Cardiac muscle cell (in vitro differentiated cells and primary cell): ENCODE data around the gene GRIFIN. TPM values are rescaled to one million over a fixed set of nuclear protein-coding genes. Genes with fewer than 3 reads are reported as not detected.

Experiments
- DNase-seq, 2 donors: peaks; one replicate each; pipeline versions ENCODE4 v3.0.0 to v3.0.0-alpha.2; 2010 to 2017; ENCODE audit warnings: low read depth in 1 of 2, low spot score in 1 of 2
- H3K27ac ChIP-seq: fragments of 200-600 bp; sonication (generic); 2 replicates; pipeline ENCODE4 v1.5.1; 2016
- H3K27me3 ChIP-seq: fragments of 200-600 bp; sonication (generic); 2 replicates; pipeline ENCODE4 v1.6.0; 2016; ENCODE audit warnings: control low read depth
- H3K36me3 ChIP-seq: fragments of 200-600 bp; sonication (generic); 2 replicates; pipeline ENCODE4 v1.5.1; 2016; ENCODE audit warnings: control low read depth
- H3K4me1 ChIP-seq: fragments of 200-600 bp; sonication (generic); 2 replicates; pipeline ENCODE4 v1.8.1; 2017; ENCODE audit warnings: low read depth, mild to moderate bottlenecking, mixed run types
- H3K4me3 ChIP-seq: fragments of 200-600 bp; sonication (generic); 2 replicates; pipeline ENCODE4 v1.5.1; 2016; ENCODE audit warnings: mild to moderate bottlenecking
- H3K9me3 ChIP-seq: fragments of 200-600 bp; sonication (generic); 2 replicates; pipeline ENCODE4 v1.5.1; 2017; ENCODE audit warnings: low read depth, mild to moderate bottlenecking, control low read depth
- polyA plus RNA-seq: library from polyadenylated mRNA; unstranded; fragments of >200 nt; fragmentation: Nextera tagmentation; extraction: Ambion mirVana; gene quantifications from 2 replicates; pipeline ENCODE4 v1.2.1, GENCODE V29; 2016
- total RNA-seq: library from RNA; depleted of rRNA; stranded (reverse); fragments of >200 nt; gene quantifications from 2 replicates; pipeline ENCODE4 v1.2.3, GENCODE V29; 2016
- TF ChIP-seq, protein P1 (sequence below): IDR thresholded peaks from 2 replicates; pipeline ENCODE4 v1.5.1; 2012; ENCODE audit warnings: low read depth, mild to moderate bottlenecking, low read length

GRIFIN gene
- total and polyA plus RNA-seq, 2 experiments from 2014 or later, result not detected

- no peak overlapping the region for H3K27ac ChIP-seq
- no peaks in the 10 kb centered on the region for H3K27me3 ChIP-seq
- no peaks in the 10 kb centered on the region for H3K36me3 ChIP-seq
- DNase-seq, result no peak
- no peaks in the 10 kb centered on the region for H3K4me1 ChIP-seq
- no peaks in the 10 kb centered on the region for H3K9me3 ChIP-seq
- TF ChIP-seq, protein P1, sequence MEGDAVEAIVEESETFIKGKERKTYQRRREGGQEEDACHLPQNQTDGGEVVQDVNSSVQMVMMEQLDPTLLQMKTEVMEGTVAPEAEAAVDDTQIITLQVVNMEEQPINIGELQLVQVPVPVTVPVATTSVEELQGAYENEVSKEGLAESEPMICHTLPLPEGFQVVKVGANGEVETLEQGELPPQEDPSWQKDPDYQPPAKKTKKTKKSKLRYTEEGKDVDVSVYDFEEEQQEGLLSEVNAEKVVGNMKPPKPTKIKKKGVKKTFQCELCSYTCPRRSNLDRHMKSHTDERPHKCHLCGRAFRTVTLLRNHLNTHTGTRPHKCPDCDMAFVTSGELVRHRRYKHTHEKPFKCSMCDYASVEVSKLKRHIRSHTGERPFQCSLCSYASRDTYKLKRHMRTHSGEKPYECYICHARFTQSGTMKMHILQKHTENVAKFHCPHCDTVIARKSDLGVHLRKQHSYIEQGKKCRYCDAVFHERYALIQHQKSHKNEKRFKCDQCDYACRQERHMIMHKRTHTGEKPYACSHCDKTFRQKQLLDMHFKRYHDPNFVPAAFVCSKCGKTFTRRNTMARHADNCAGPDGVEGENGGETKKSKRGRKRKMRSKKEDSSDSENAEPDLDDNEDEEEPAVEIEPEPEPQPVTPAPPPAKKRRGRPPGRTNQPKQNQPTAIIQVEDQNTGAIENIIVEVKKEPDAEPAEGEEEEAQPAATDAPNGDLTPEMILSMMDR, result no peak
- no peak overlapping the region for H3K4me3 ChIP-seq
Observed at GRCh38 chr7:2468227-2468626, 8.0 kb downstream of the GRIFIN start.

DNA sequence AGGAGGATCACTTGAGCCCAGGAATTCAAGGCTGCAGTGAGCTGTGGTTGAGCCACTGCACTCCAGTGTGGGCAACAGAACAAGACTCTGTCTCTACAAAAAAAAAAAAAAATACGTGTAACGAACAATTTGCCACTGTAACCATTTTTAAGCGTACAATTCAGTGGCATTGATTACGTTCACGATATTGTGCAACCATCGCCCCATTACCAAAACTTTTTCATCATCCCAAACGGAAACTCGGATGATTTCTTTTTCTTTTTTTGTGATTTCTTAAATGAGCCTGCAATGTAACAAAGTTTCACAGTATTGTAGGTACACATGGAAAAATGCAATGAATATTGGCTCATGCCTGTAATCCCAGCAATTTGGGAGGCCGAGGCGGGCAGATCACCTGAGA, 9.5 kb downstream of the GRIFIN start:
- H3K27me3 ChIP-seq, result no peaks in the 10 kb centered on the region
- H3K4me1 ChIP-seq, result no peaks in the 10 kb centered on the region
- H3K9me3 ChIP-seq, result no peaks in the 10 kb centered on the region
- H3K36me3 ChIP-seq, result no peaks in the 10 kb centered on the region
- DNase-seq, result no peak
- H3K27ac ChIP-seq, result no peak overlapping the region
- H3K4me3 ChIP-seq, result no peak overlapping the region
- TF ChIP-seq, protein P1, result no peak

GRCh38 chr7:2465928-2466327, 10.3 kb downstream of the GRIFIN start:
- Histone ChIP-seq H3K4me3 (no peak overlapping the region), H3K4me1 (no peaks in the 10 kb centered on the region), H3K9me3 (no peaks in the 10 kb centered on the region), H3K27ac (no peak overlapping the region), H3K27me3 (no peaks in the 10 kb centered on the region), H3K36me3 (no peaks in the 10 kb centered on the region)
- DNase-seq, result no peak
- TF ChIP-seq, protein P1, result no peak

DNA sequence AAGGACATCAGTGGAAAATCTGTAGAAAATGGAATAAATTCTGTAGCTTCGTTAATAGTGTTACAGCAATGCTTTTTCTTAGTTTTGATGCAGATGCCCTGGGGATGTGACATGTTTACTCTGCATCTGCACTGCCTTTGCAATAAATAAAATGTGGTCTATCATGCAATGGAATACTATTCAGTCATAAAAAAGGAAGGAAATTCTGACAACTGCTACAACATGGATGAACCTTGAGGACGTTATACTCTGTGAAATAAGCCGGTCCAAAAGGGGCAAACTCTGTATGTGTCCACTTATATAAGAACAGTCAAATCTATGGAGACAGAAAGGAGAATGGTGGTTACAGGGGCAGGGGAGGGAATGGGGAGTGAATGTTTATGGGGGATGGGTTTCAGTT, 13.5 kb downstream of the GRIFIN start:
- no peaks in the 10 kb centered on the region for H3K4me1 ChIP-seq
- no peak overlapping the region for H3K27ac ChIP-seq
- no peaks in the 10 kb centered on the region for H3K9me3 ChIP-seq
- H3K27me3 ChIP-seq, result no peaks in the 10 kb centered on the region
- H3K4me3 ChIP-seq, result no peak overlapping the region
- TF ChIP-seq, protein P1, result no peak
- H3K36me3 ChIP-seq, result no peaks in the 10 kb centered on the region
- no peak for DNase-seq

DNA sequence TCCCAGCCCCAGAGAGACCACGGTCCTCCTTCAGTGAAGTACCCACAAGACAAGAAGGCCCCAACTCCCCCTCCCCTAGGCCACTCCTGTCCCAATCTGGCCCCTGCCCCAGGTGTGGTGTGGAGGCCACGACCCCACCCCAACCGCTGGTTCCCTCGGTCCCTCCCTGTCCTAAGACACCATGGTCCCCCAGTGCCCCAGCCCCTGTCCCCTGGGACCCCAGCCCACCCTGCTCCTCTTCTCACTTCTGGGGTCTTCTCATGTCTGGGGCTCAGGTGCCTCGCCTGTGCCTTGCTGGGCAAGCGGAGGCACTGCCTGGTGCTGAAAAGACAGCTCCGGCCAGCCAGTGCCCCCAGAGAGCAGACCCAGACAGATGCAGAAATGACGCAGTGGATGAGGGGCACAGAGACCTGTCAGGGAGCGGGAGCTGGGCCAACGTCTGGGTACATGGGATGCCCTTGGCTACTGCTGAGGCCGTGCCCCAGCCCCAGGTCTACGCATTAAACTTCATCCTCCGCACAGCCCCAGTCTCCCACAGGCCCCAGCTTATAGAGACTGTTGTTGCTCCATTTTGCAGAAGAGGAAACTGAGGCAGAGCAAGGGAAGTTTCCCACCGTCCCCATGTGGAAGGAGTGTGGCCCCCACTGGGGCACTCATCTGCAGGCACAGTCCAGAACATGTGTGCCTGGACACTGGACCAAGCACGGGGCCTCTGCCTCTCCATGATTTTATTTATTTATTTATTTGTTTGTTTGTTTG, 14.8 kb downstream of the GRIFIN start:
- H3K4me1 ChIP-seq, result no peaks in the 10 kb centered on the region
- H3K27ac ChIP-seq, result no peak overlapping the region
- DNase-seq, result peak in 1 of 2 donors; percentile 24
- TF ChIP-seq, protein P1, result no peak
- no peaks in the 10 kb centered on the region for H3K36me3 ChIP-seq
- H3K27me3 ChIP-seq, result no peaks in the 10 kb centered on the region
- H3K4me3 ChIP-seq, result no peak overlapping the region
- H3K9me3 ChIP-seq, result no peaks in the 10 kb centered on the region

DNA sequence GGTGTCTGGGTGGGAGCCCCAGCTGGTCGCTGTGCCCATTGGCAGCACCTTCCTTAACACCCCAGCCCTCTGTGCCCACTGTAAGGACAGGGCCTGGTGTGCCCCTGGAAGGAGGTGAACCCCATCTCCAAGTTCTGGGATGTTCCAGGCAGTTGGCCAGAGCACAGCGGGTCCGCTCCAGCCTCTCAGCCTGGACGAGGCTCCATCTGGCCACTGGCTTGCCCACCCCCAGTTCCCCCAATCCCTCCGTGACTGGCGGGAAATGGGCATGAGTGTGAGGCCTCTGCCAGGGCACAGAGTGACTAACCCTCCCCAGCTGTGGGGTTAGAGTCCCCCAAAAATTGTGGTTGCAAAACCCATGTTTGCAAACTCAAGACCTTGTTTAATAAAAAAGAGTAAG, 15.6 kb downstream of the GRIFIN start:
- H3K4me3 ChIP-seq, result no peak overlapping the region
- H3K9me3 ChIP-seq, result no peaks in the 10 kb centered on the region
- TF ChIP-seq, protein P1, result no peak
- no peak for DNase-seq
- no peak overlapping the region for H3K27ac ChIP-seq
- H3K4me1 ChIP-seq, result no peaks in the 10 kb centered on the region
- H3K36me3 ChIP-seq, result no peaks in the 10 kb centered on the region
- no peaks in the 10 kb centered on the region for H3K27me3 ChIP-seq
